Activated naive CD4-positive, alpha-beta T cell treated with anti-CD3 and anti-CD28 coated beads, Interleukin-2, amount 50 U/mL, for 24 hours (primary cell): ENCODE results near the gene SPRY4.

Experiments used
- H3K27ac Mint-ChIP-seq: one replicate; pipeline ENCODE4 v1.8.0; 2021; ENCODE audit warnings: mild to moderate bottlenecking, mixed read lengths
- H3K27me3 Mint-ChIP-seq: one replicate; pipeline ENCODE4 v1.8.0; 2021; ENCODE audit warnings: mixed read lengths
- H3K36me3 Mint-ChIP-seq: one replicate; pipeline ENCODE4 v1.8.0; 2021; ENCODE audit warnings: mixed read lengths
- H3K4me1 Mint-ChIP-seq: one replicate; pipeline ENCODE4 v1.8.0; 2021; ENCODE audit warnings: mixed read lengths
- H3K4me3 Mint-ChIP-seq: one replicate; pipeline ENCODE4 v1.8.0; 2021; ENCODE audit warnings: mild to moderate bottlenecking, mixed read lengths
- H3K9me3 Mint-ChIP-seq: one replicate; pipeline ENCODE4 v1.8.0; 2021; ENCODE audit warnings: mixed read lengths

SPRY4 gene

DNA sequence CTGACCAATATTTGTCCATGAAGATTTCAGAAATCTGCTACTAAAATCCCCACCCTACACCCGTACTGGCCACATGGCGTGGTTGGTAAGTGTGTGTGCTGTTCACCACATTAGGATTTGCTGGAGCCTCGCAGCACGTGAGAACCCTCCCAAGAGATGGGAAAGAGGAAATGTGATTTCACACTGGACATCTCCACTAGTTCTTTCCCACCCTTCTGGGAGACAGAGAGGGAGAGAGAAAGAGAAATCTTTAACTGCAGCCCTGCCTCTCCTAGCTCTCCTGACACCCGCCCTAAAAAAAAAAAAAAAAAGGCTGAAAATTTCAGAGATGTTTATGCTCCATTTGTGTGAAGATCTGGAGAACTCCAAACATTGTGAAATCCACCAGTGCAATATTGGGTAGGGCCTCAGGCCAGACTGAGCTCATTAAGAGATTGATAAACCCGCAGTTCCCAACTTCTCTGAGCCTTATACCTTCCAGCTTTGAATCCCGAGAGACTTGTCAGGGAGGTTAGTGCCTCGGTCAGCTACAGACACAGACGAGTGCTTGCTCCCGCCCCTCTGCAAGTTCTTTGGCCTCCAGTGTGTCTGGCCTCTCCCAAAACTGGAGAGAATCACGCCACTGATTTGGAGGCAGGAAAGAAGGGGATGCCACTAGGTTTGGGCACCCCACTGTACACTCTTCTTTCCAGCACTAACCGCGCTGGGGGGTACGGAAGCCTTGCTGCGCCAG lies 1.9 kb downstream of the SPRY4 start:
- peak overlapping the region; percentile 46 for H3K27ac Mint-ChIP-seq
- peak overlapping the region; percentile 89 for H3K4me3 Mint-ChIP-seq

DNA sequence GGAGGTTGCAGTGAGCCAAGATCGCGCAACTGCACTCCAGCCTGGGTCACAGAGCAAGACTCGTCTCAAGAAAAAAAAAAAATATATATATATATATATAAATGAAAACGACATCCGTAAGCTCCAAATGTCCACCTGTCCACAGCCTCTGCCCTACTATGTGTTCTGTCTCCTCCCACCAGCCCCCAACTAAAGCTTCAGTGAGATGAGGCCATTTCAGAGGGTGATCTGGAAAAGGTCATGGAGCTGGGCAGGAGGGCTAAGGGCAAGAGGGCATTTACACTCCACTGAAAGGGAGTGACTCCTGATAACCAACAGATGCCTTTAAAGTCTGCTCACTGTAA lies 2.4 kb downstream of the SPRY4 start:
- Mint-ChIP-seq H3K27me3 (peaks cover 45% of the 10 kb centered on the region), H3K27ac (peak overlapping the region; percentile 46), H3K36me3 (no peaks in the 10 kb centered on the region), H3K9me3 (no peaks in the 10 kb centered on the region), H3K4me1 (peaks cover 41% of the 10 kb centered on the region), H3K4me3 (no peak overlapping the region)

More for the DNA sequence above, 1.9 kb downstream of the SPRY4 start:
- Mint-ChIP-seq H3K27me3 (peaks cover 48% of the 10 kb centered on the region), H3K9me3 (no peaks in the 10 kb centered on the region), H3K36me3 (no peaks in the 10 kb centered on the region), H3K4me1 (peaks cover 39% of the 10 kb centered on the region)

DNA sequence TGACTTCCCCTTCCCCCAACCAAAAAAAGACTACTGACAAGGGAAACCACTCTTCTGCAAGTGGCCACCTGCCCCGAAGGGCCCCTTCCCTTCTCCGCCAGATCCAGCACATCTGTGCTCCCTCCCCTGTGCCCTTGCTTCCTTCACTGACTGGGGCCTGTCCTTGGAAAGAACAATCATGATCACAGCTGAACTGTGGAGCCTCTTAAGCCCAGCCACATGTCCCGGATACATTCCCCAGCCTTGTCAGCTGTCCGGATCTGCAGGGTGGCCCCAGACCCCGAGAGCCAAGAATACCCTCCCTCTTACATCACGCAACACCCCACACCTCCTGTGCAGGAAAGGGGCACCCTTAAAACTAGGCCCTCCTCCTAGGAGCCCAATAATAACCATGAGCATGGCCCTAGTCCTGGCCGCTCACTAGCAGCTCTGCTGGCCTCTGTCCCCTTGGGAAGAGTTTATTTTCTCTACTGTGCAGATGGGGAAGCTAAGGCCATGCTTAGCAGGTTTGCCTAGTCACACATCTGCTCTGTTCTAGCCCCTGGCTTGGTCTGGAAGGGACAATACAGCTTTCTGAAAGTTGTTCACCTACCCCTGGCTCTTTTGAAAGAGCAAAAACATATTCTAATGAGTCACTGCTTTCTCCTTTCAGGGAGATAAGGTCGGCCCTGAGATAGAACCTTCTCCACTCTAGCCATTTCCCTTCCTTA lies 3.8 kb downstream of the SPRY4 start:
- Mint-ChIP-seq H3K4me1 (peaks cover 52% of the 10 kb centered on the region), H3K27ac (peak overlapping the region; percentile 46), H3K4me3 (no peak overlapping the region), H3K9me3 (no peaks in the 10 kb centered on the region), H3K36me3 (no peaks in the 10 kb centered on the region), H3K27me3 (peaks cover 36% of the 10 kb centered on the region)

DNA sequence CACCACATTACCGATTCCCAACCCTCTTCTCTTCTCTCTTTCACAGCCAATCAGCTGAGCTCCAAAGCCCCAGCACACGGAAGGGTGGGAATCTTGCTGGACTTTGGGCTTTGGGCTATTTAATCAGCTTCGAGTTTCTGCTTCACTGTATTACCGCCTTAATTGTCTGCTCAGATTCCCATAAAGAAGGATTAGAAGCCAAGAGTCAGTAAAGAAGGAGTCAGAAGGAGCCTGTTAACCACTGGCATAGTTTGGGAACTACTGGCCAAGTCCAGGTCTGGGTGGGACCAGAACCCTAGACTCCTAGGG lies 4.4 kb downstream of the SPRY4 start:
- H3K27ac Mint-ChIP-seq, result no peak overlapping the region
- peak overlapping the region; percentile 4 for H3K4me3 Mint-ChIP-seq
- H3K9me3 Mint-ChIP-seq, result no peaks in the 10 kb centered on the region
- peaks cover 57% of the 10 kb centered on the region for H3K4me1 Mint-ChIP-seq
- no peaks in the 10 kb centered on the region for H3K36me3 Mint-ChIP-seq
- peaks cover 36% of the 10 kb centered on the region for H3K27me3 Mint-ChIP-seq

DNA sequence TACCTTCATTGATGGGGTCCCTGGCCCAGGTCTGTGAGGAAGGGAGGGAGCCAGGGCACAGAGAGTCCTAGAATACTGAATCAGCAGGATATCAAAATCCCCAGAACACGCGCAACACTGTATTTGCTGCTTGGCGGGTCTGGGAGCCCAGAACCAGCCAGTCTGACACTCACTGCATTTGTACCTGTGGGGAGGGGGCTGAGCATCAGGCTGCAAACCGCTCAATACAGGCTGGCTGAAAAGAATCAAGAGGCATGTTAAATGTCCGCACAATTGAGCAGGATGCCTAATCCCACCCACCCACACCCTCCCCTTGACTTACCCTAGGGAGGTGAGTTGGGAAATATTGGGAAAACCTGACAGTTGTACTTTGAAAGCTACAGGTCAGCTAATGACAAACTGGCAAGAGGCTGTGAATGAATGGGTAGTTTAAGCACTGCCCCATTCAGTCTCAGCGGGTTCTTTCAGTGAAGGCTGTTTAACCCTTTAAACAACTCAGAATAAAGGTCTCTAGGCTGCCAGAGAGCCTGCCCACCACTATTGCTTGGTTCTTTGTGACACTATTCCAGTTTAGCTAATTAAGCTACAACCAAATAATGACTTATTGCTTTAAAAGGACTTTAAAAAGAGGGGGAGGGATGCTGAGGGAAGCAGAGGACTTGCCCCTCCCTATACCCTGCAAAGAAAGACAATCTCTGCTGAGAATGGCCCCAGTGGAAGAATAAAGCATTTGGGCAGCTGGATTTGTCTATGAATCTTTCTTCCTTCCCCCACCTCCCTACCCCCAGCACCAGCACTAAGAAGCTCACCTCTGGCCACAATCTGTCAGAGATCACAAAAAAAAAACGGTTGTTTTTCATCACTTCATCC lies 5.0 kb downstream of the SPRY4 start:
- H3K4me1 Mint-ChIP-seq, result peaks cover 54% of the 10 kb centered on the region
- H3K9me3 Mint-ChIP-seq, result no peaks in the 10 kb centered on the region
- H3K36me3 Mint-ChIP-seq, result no peaks in the 10 kb centered on the region
- H3K27ac Mint-ChIP-seq, result peak overlapping the region; percentile 30
- H3K4me3 Mint-ChIP-seq, result no peak overlapping the region
- peaks cover 35% of the 10 kb centered on the region for H3K27me3 Mint-ChIP-seq

DNA sequence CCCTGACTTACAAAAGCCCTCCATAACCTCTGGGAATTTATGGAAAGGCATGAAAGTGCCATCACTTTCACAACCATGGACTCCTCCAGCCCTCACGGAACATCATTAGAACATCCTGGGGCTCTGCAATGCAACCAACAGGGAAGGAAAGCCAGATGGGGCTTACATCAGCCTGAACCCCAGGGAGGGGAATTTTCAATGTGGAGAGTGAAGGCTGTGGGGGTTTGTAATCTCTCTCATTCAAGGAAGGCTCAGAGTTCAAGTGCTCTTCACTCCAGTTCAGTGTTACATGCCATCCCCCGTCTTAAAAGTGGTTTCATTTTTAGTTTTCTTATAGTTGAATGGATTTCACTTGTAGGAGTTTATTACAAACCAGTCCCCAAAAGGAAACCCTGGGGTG lies 5.7 kb downstream of the SPRY4 start:
- H3K4me1 Mint-ChIP-seq, result peaks cover 51% of the 10 kb centered on the region
- peak overlapping the region; percentile 17 for H3K27ac Mint-ChIP-seq
- no peaks in the 10 kb centered on the region for H3K36me3 Mint-ChIP-seq
- H3K4me3 Mint-ChIP-seq, result no peak overlapping the region
- peaks cover 34% of the 10 kb centered on the region for H3K27me3 Mint-ChIP-seq
- no peaks in the 10 kb centered on the region for H3K9me3 Mint-ChIP-seq

DNA sequence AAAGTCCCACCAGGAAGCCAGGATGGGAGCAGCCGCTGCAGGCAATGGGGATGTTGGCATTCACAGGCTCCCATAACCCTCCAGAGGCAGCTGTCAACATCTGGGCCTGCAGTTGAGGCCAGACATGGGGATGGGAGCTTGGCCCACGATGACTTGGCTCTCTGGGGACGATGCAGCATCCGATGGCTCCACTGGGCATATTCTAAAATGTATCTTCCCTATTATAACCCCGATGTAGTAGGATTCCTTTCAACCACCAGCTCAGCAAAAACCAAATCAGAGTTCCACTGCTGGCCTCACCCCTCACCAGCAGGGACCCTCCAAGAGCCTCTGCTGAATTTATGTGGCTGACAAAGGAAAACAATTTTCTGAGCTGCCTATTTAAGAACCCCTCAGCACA lies 7.1 kb downstream of the SPRY4 start:
- Mint-ChIP-seq H3K4me3 (no peak overlapping the region), H3K9me3 (no peaks in the 10 kb centered on the region), H3K4me1 (peaks cover 43% of the 10 kb centered on the region), H3K27ac (no peak overlapping the region), H3K27me3 (peaks cover 22% of the 10 kb centered on the region), H3K36me3 (no peaks in the 10 kb centered on the region)

DNA sequence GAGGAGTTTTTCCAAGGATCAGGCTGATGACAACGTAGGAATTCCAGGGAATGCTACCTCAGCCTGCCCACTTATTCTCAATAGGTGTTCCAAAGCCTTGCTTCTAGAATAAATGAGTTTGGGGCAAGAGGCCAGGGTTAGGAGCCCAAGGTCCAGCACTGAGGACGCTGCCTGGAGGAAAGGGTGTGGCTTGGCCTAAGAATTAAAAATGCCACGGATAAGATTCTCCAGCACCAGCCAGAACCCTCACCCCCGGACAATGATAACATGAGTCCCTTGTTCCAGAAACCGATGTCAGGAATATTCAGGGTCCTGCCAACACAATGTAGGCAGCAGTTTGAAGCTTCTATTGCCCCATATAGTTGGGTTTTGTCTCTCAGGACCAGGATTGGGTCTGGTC lies 7.6 kb downstream of the SPRY4 start:
- Mint-ChIP-seq H3K36me3 (no peaks in the 10 kb centered on the region), H3K27me3 (peaks cover 18% of the 10 kb centered on the region), H3K4me3 (no peak overlapping the region), H3K27ac (no peak overlapping the region), H3K9me3 (no peaks in the 10 kb centered on the region), H3K4me1 (peaks cover 43% of the 10 kb centered on the region)

DNA sequence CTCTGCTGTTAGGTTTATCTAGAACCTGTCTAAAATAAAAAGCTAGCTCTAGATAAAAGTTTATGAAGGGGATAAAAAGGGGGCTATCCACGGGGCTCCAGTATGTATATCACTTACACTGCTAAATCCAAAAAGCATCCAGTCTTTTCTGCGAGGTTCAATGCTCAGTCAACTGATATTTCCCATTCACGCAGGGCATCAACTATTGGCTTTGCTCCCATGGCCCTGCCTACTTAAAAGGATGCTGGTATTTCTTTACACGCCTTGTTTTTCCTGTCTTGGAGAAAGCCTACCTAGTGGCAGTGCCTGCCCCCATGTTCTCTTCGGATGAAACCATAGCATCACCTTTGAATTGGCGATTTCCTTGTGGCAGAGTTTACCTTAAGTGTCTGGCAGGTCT lies 8.1 kb downstream of the SPRY4 start:
- H3K27me3 Mint-ChIP-seq, result peaks cover 15% of the 10 kb centered on the region
- no peaks in the 10 kb centered on the region for H3K36me3 Mint-ChIP-seq
- H3K4me1 Mint-ChIP-seq, result peaks cover 43% of the 10 kb centered on the region
- H3K9me3 Mint-ChIP-seq, result no peaks in the 10 kb centered on the region
- H3K4me3 Mint-ChIP-seq, result no peak overlapping the region
- peak overlapping the region; percentile 63 for H3K27ac Mint-ChIP-seq

DNA sequence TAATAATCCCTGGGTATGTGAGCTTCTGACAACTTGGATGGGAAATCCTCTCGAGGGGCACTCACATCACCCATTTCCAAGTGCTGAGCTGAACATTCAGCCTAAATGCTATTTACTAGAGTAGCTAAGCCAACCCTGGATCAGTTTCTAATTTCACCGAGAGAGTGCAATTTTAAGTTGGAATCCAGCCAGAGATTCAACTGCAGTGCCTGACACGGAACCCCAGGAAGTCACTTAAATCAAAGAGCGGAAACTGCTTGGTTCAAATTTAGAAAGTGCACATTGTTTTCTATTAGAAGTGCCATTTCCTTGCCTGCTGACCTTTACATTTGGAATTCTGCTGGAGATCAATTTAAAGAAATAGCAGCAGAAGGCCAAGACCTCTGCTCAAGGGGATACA lies 8.8 kb downstream of the SPRY4 start:
- no peak overlapping the region for H3K27ac Mint-ChIP-seq
- H3K27me3 Mint-ChIP-seq, result peaks cover 8% of the 10 kb centered on the region
- peak overlapping the region; percentile 52 for H3K4me3 Mint-ChIP-seq
- H3K4me1 Mint-ChIP-seq, result peaks cover 38% of the 10 kb centered on the region
- H3K36me3 Mint-ChIP-seq, result no peaks in the 10 kb centered on the region
- no peaks in the 10 kb centered on the region for H3K9me3 Mint-ChIP-seq

DNA sequence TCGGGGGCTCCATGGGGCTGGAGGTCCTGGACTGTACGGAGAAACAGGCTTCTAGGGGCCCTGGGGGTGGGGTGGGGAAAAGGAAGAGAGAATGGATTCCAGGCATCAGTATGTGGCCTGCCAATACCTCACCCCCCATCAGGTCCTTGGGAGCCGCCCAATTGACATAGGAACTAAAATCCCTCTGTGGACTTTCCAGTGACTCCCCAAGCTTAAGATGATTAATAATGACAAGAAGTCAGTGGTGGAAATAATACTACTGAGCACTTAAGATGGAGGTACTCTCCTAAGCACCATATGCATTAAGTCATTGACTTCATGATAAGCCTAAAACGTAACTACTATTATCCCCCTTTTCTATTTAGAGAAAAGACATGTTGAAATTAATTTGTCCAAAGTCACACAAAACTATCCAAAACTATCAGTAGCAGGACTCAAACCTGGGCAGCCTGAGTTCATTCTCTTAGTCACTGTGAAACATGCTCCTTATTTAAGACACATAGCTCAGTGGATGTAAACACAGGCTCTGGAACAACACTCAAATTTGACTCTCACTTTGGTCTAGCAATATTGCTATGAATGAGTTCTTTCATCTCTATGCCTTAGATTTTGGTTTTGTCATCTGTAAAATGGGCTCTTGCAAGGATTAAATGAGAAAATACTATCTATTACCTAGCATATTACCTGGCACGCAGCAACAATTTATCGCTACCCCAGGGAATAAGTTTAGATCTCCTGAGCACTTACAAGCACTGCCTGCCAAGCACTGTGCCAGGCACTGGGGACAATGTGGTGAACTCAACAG lies 9.5 kb downstream of the SPRY4 start:
- no peaks in the 10 kb centered on the region for H3K9me3 Mint-ChIP-seq
- no peak overlapping the region for H3K4me3 Mint-ChIP-seq
- no peaks in the 10 kb centered on the region for H3K36me3 Mint-ChIP-seq
- H3K27ac Mint-ChIP-seq, result no peak overlapping the region
- H3K27me3 Mint-ChIP-seq, result peaks cover under 1% of the 10 kb centered on the region
- H3K4me1 Mint-ChIP-seq, result peaks cover 30% of the 10 kb centered on the region

DNA sequence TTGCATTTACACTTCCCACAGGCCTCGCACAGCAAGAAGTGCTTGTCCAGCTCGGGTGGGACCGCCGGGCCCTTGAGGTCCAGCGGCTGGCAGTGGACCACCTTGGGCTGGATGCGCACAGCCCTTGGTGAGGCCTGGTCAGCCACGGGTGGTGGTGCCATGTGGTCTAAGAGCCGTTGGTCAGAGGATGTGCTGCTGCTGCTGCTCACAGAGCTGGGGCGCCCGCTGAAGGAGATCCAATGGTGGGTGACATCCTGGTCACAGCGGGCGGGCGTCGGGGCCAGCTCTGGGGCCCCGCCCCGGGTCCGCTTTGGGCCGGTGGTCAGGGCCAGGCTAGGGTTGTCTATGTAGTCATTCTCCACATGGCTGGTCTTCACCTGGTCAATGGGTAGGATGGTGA lies 10.2 kb downstream of the SPRY4 start:
- Mint-ChIP-seq H3K27ac (no peak overlapping the region), H3K9me3 (no peaks in the 10 kb centered on the region), H3K4me3 (no peak overlapping the region), H3K4me1 (peaks cover 29% of the 10 kb centered on the region), H3K36me3 (no peaks in the 10 kb centered on the region), H3K27me3 (no peaks in the 10 kb centered on the region)

DNA sequence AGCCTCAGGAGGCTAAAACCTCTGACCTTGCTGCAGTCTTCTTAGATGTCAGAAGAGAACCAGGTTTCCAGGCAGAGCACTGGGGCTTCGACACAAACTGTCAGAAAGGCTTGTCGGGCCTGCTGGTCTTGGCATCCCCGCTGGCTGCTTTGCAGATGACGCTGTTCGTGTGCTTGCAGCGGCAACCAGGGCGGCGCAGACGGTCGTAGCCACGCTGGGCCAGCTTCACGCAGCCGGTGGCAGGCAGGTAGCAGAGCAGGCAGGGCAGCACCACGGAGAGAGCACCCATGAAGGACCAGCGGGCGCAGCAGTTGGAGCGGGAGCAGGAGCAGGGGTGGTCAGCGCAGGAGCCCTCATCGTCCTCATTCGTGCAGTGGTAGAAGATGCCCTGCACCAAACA lies 10.7 kb downstream of the SPRY4 start:
- peaks cover 25% of the 10 kb centered on the region for H3K4me1 Mint-ChIP-seq
- H3K4me3 Mint-ChIP-seq, result no peak overlapping the region
- no peaks in the 10 kb centered on the region for H3K9me3 Mint-ChIP-seq
- H3K36me3 Mint-ChIP-seq, result no peaks in the 10 kb centered on the region
- no peaks in the 10 kb centered on the region for H3K27me3 Mint-ChIP-seq
- no peak overlapping the region for H3K27ac Mint-ChIP-seq

DNA sequence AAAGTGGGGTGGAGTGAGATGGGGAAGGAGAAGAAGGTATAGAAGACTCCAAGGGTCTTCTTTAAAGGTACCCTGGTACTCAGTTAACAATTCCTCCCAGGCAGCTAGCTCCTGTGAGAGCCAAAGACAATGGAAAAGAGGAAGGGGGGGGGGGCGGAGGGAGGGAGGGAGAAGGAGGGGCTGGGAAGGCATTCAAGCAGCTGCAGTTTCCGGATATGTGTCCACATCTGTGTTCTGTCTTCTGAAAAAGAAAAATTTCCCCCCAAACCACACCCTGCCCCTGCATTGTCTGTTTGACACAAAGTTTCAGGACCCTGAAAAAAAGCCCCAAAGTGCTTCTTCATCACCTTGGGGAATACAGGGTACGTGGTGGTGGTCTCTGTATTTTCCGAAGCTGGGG lies 11.1 kb downstream of the SPRY4 start:
- no peak overlapping the region for H3K27ac Mint-ChIP-seq

DNA sequence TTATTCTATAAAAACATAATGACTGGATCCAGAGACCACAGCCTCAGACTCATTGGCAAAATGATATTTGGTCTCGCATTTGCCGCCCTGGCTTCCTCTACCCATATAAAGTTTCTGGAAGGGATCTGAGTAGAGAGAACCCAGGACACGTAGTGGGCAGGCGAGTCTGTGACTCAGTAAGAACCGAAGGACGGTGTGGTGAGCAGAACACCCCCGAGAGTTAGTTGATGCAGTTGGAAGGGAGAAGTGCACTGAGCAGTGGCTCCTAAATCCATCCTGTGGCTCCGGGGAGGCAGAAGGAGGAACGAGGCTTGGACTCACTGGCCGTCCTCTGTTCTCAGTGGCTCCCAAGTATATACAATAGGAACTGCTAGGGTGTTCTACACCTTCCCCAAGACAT lies 11.5 kb downstream of the SPRY4 start:
- Mint-ChIP-seq H3K27ac (peak overlapping the region; percentile 55), H3K27me3 (no peaks in the 10 kb centered on the region), H3K4me3 (no peak overlapping the region), H3K36me3 (no peaks in the 10 kb centered on the region), H3K9me3 (no peaks in the 10 kb centered on the region), H3K4me1 (peaks cover 23% of the 10 kb centered on the region)

More for the DNA sequence above, 11.1 kb downstream of the SPRY4 start:
- Mint-ChIP-seq H3K36me3 (no peaks in the 10 kb centered on the region), H3K9me3 (no peaks in the 10 kb centered on the region), H3K27me3 (no peaks in the 10 kb centered on the region), H3K4me3 (no peak overlapping the region), H3K4me1 (peaks cover 23% of the 10 kb centered on the region)
